ENCODE results near the gene BMP2K.

Gene BMP2K

DNA sequence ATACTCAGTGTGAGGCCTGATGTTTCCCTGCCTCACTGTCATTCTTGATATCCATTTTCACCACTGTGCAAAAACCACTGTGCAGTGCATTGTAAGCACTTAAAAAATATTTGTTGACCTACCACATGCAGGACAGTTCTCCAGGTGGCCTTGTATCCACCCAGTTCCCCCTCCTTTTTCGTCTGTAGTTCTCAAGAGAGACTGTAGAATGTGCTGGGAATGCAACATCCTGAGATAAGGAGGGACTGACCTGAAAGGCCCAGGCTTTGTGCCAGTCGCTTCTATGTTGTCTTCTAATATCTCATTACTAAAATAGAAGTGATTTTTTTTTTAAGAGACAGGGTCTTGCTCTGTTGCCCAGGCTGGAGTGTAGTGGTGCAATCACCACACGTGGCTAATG is 184.8 kb downstream of the BMP2K start:
- H3K4me1 ChIP-seq (ENCODE audit: control insufficient read depth, insufficient read depth, low read length): no peaks in the 10 kb centered on the region
- H3K9ac ChIP-seq (ENCODE audit: low read length): no peak overlapping the region
- no peak overlapping the region for H3K27ac ChIP-seq (ENCODE audit: low read depth, low read length)

More for the DNA sequence above, 184.8 kb downstream of the BMP2K start:
- Histone ChIP-seq H3K4me3 (ENCODE audit: low read length) (no peak overlapping the region), H3K36me3 (ENCODE audit: control insufficient read depth, insufficient read depth, low read length) (no peaks in the 10 kb centered on the region), H3K27me3 (ENCODE audit: control insufficient read depth, insufficient read depth, low read length) (no peaks in the 10 kb centered on the region)

Measured in rectal smooth muscle tissue (tissue), 1 donor.